CD4-positive, alpha-beta T cell (primary cell): ENCODE measurements around the gene MEP1B. TPM values are rescaled to one million over a fixed set of nuclear protein-coding genes. Genes with fewer than 3 reads are reported as not detected.

Source experiments
- ATAC-seq: fragments of 200-7000 bp; cut with Tn5 transposase; one replicate; pipeline ENCODE4 v1.10.0; 2022; ENCODE audit warnings: mild to moderate bottlenecking; ENCODE audit not compliant: poor library complexity
- CTCF ChIA-PET: fragments of 350-600 bp; sonication (Branson Sonifier 250); formaldehyde crosslinking; loops from one replicate; lab custom pipeline; 2021; ENCODE audit warnings: antibody characterized with exemption, inconsistent platforms; lab: Charles Lee
- POLR2A ChIA-PET: fragments of 350-600 bp; sonication (Branson Sonifier 250); formaldehyde crosslinking; loops from one replicate; lab custom pipeline; 2021; ENCODE audit warnings: antibody characterized with exemption, inconsistent platforms; lab: Charles Lee
- DNase-seq, 14 experiments: peaks; one replicate each; pipeline ENCODE4 v3.0.0-alpha.2; 2013 to 2020; ENCODE audit warnings: mixed read lengths in 2 of 14
- H3K27ac ChIP-seq, 2 donors: one replicate each; pipeline versions ENCODE4 v1.5.1 to v1.7.0; 2013; ENCODE audit warnings: low read length in 2 of 2, low read depth in 1 of 2, mild to moderate bottlenecking in 1 of 2
- H3K27me3 ChIP-seq, 2 experiments: 1 replicate in 1 of 2; 2 replicates in 1 of 2; pipeline versions ENCODE4 v1.6.1 to v1.7.0; 2013; ENCODE audit warnings: low read length in 2 of 2, control low read depth in 1 of 2, mild to moderate bottlenecking in 1 of 2, moderate library complexity in 1 of 2; ENCODE audit not compliant: insufficient read depth in 2 of 2, control insufficient read depth in 1 of 2
- H3K36me3 ChIP-seq: one replicate; pipeline ENCODE4 v1.6.1; 2013; ENCODE audit warnings: low read length, control low read depth; ENCODE audit not compliant: insufficient read depth
- H3K4me1 ChIP-seq: one replicate; pipeline ENCODE4 v1.6.1; 2013; ENCODE audit warnings: low read length, control low read depth; ENCODE audit not compliant: insufficient read depth
- H3K4me3 ChIP-seq: one replicate; pipeline ENCODE4 v1.5.1; 2013; ENCODE audit warnings: mild to moderate bottlenecking, low read length, moderate library complexity
- H3K9me3 ChIP-seq, 2 experiments: 1 replicate in 1 of 2; 2 replicates in 1 of 2; pipeline versions ENCODE4 v1.6.1 to v1.7.0; 2013; ENCODE audit warnings: low read length in 2 of 2, mild to moderate bottlenecking in 2 of 2, control low read depth in 1 of 2, moderate library complexity in 1 of 2; ENCODE audit not compliant: control insufficient read depth in 1 of 2, insufficient read depth in 1 of 2
- H3K27ac Mint-ChIP-seq: one replicate; pipeline ENCODE4 v1.8.0; 2020; ENCODE audit warnings: mixed read lengths
- H3K27me3 Mint-ChIP-seq: one replicate; pipeline ENCODE4 v1.8.0; 2021; ENCODE audit warnings: mixed read lengths
- H3K36me3 Mint-ChIP-seq: one replicate; pipeline ENCODE4 v1.8.0; 2021; ENCODE audit warnings: low read depth, mixed read lengths
- H3K4me1 Mint-ChIP-seq: one replicate; pipeline ENCODE4 v1.8.0; 2021; ENCODE audit warnings: low read depth, mixed read lengths
- H3K4me3 Mint-ChIP-seq: one replicate; pipeline ENCODE4 v1.8.0; 2020; ENCODE audit warnings: mild to moderate bottlenecking, mixed read lengths
- H3K9me3 Mint-ChIP-seq: one replicate; pipeline ENCODE4 v1.8.0; 2020; ENCODE audit warnings: mixed read lengths
- intact Hi-C, 2 experiments: fragments of 100-400 bp; cut with DNase I in 1 of 2; cut with micrococcal nuclease in 1 of 2; formaldehyde crosslinking; loops; one replicate each; pipeline versions ENCODE4 v1.15.1 to v1.9.0; 2023 to 2025; cut with DNase I, micrococcal nuclease
- total RNA-seq, 174 experiments: library from RNA in 2 of 174; stranded (reverse) in 2 of 174; gene quantifications; one replicate each; pipeline ENCODE4 v1.2.3 and lab custom pipeline; 2021 to 2026
- TF ChIP-seq, protein P1 (sequence below): fragments of 200-600 bp; IDR thresholded peaks from one replicate; pipeline ENCODE4 v1.8.0; 2022; ENCODE audit warnings: antibody characterized with exemption, mild to moderate bottlenecking

Gene MEP1B
- total RNA-seq, 2 experiments from 2014 or later = not detected

DNA sequence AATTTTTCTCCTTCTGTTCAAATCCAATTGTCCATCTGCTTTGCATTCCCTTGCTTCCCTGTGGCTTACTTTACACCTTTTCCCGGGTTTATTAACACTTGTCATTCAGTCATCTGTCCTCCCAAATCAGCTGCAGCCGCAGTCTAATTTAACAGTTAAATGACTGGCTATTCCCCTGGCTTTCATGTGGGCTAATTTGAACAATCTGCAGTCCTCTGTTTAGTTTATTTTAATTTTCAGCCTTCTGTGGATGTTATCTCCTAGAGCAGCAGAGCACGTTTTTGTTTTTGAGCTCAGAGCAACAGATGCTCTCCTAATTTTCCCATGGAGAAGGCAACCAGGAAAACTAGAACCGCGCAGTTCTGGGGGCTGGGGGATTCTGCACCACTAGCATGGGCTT, 55.0 kb downstream of the MEP1B start:
- Histone ChIP-seq H3K27ac (no peak overlapping the region), H3K9me3 (peaks cover 0 to 4% of the 10 kb centered on the region in 2 experiments), H3K36me3 (no peaks in the 10 kb centered on the region), H3K27me3 (no peaks in the 10 kb centered on the region), H3K4me1 (no peaks in the 10 kb centered on the region), H3K4me3 (no peak overlapping the region)
- Mint-ChIP-seq H3K27me3 (peaks cover 33% of the 10 kb centered on the region), H3K9me3 (no peaks in the 10 kb centered on the region), H3K4me3 (no peak overlapping the region), H3K27ac (no peak overlapping the region), H3K36me3 (no peaks in the 10 kb centered on the region), H3K4me1 (no peaks in the 10 kb centered on the region)
- ChIA-PET POLR2A (no interaction called here), CTCF (no interaction called here)
- TF ChIP-seq, protein P1, sequence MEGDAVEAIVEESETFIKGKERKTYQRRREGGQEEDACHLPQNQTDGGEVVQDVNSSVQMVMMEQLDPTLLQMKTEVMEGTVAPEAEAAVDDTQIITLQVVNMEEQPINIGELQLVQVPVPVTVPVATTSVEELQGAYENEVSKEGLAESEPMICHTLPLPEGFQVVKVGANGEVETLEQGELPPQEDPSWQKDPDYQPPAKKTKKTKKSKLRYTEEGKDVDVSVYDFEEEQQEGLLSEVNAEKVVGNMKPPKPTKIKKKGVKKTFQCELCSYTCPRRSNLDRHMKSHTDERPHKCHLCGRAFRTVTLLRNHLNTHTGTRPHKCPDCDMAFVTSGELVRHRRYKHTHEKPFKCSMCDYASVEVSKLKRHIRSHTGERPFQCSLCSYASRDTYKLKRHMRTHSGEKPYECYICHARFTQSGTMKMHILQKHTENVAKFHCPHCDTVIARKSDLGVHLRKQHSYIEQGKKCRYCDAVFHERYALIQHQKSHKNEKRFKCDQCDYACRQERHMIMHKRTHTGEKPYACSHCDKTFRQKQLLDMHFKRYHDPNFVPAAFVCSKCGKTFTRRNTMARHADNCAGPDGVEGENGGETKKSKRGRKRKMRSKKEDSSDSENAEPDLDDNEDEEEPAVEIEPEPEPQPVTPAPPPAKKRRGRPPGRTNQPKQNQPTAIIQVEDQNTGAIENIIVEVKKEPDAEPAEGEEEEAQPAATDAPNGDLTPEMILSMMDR = no peak
- intact Hi-C loops = no loop called here
- ATAC-seq (no peak), DNase-seq (no peak)

DNA sequence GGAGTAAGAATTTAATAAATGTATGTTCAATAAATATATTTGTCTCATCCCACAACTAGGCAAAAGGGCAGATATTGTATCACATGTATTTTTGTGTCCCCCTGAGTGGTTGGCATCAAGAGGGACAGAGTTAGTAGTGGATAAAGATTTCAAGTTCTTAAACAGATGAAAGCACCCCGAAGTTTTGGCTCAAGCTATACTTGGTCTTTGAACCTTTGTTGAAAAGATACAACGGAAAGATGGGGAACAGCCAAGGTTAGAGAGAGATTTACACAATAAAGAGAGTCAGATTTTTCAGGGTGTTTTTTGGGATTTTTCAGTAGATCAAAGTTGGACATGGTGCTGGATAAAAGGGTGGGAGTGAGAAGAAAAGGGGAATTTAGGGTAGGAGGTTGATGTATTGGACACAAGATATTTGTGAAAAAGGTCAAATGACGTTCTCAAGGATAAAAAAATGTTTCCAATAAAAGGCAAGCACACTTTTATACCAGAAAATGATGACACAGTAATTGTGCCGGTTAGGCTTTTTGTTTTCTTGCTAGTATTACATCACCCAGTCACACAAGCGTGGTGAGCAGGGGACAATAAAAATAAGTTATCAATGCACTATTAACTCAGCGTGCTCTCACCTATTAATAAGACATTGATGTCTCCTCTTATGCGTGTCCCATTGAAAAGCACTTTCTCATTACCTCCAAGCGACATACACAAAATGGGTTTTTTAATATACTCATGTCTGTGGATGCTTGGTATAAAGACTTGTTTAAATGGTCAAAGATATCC, 59.5 kb downstream of the MEP1B start:
- H3K4me1 ChIP-seq = no peaks in the 10 kb centered on the region
- ChIA-PET POLR2A (no interaction called here), CTCF (interaction anchor here (0.6 kb wide), 1 partner anchor 59 kb away, joined by 4 read pairs; no protein-coding TSS in a partner anchor)

DNA sequence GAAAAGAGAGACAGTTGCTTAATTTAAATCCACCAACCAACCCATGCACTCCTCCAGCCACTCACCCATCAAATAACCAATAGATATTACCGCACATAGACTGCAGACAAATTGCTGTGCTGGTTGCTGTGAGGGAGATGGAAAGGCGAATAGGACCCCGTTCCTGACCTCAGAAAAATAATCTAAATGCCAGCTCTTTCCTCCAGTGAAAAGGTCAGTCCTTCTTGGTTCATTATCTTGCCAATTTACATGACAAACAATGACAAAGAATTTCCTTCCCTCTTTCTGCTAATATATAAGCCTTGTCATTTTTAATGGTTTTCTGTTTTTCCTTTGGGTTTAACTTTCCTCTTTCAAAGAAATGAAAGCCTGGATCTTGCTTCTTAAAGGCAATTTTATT, 61.6 kb downstream of the MEP1B start:
- Histone ChIP-seq H3K27me3 (peaks cover 0 to 3% of the 10 kb centered on the region in 2 experiments), H3K4me1 (no peaks in the 10 kb centered on the region), H3K36me3 (no peaks in the 10 kb centered on the region), H3K4me3 (no peak overlapping the region), H3K27ac (no peak overlapping the region), H3K9me3 (no peaks in the 10 kb centered on the region)
- ATAC-seq (no peak), DNase-seq (no peak)
- H3K9me3 Mint-ChIP-seq = no peaks in the 10 kb centered on the region
- no peaks in the 10 kb centered on the region for H3K4me1 Mint-ChIP-seq
- ChIA-PET CTCF (interaction anchor here (0.6 to 0.7 kb wide), 2 partner anchors 22 to 41 kb away, joined by 3 to 4 read pairs; no protein-coding TSS in a partner anchor), POLR2A (no interaction called here)
- peaks cover 48% of the 10 kb centered on the region for H3K27me3 Mint-ChIP-seq
- intact Hi-C loops = no loop called here
- H3K36me3 Mint-ChIP-seq = no peaks in the 10 kb centered on the region
- no peak overlapping the region for H3K27ac Mint-ChIP-seq
- TF ChIP-seq, protein P1 = no peak
- no peak overlapping the region for H3K4me3 Mint-ChIP-seq

More for the DNA sequence above, 59.5 kb downstream of the MEP1B start:
- Mint-ChIP-seq H3K4me1 (no peaks in the 10 kb centered on the region), H3K27ac (no peak overlapping the region), H3K36me3 (no peaks in the 10 kb centered on the region), H3K27me3 (peaks cover 48% of the 10 kb centered on the region), H3K9me3 (no peaks in the 10 kb centered on the region), H3K4me3 (no peak overlapping the region)
- no peak for DNase-seq
- Histone ChIP-seq H3K27me3 (peaks cover 0 to 3% of the 10 kb centered on the region in 2 experiments), H3K36me3 (no peaks in the 10 kb centered on the region), H3K27ac (no peak overlapping the region), H3K9me3 (no peaks in the 10 kb centered on the region), H3K4me3 (no peak overlapping the region)
- TF ChIP-seq, protein P1 = no peak
- intact Hi-C loops = no loop called here
- ATAC-seq = no peak
